GM23338 (cell line): ENCODE results near the gene SESN2. TPM values are rescaled to one million over a fixed set of nuclear protein-coding genes. Genes with fewer than 3 reads are reported as not detected.

Experiments
- ATAC-seq: fragments of 200-7000 bp; cut with Tn5 transposase; 3 replicates; pipeline ENCODE4 v1.9.1; 2020
- DNase-seq: peaks from one replicate; pipeline ENCODE4 v3.0.0-alpha.2; 2015; ENCODE audit warnings: low spot score
- H2AFZ ChIP-seq: fragments of 200-600 bp; sonication (generic); 2 replicates; pipeline ENCODE4 v1.8.0; 2016; ENCODE audit warnings: antibody characterized with exemption, mild to moderate bottlenecking, moderate library complexity
- H3F3A ChIP-seq: fragments of 200-600 bp; sonication (generic); replicated peaks from 2 replicates; pipeline ENCODE4 v1.8.0; 2017; ENCODE audit warnings: antibody characterized with exemption, mixed run types, low read depth
- H3K27ac ChIP-seq: fragments of 200-600 bp; sonication (generic); 2 replicates; pipeline ENCODE4 v1.6.1; 2016; ENCODE audit warnings: low read depth
- H3K27me3 ChIP-seq: fragments of 200-600 bp; sonication (generic); 2 replicates; pipeline ENCODE4 v1.8.0; 2016; ENCODE audit warnings: mild to moderate bottlenecking, mixed run types, moderate library complexity; ENCODE audit not compliant: insufficient read depth
- H3K36me3 ChIP-seq: fragments of 200-600 bp; sonication (generic); 2 replicates; pipeline ENCODE4 v1.8.0; 2016; ENCODE audit warnings: mild to moderate bottlenecking; ENCODE audit not compliant: insufficient read depth
- H3K4me1 ChIP-seq: fragments of 200-600 bp; sonication (generic); 2 replicates; pipeline ENCODE4 v1.8.0; 2016; ENCODE audit warnings: mild to moderate bottlenecking, moderate library complexity; ENCODE audit not compliant: insufficient read depth
- H3K4me2 ChIP-seq: fragments of 200-600 bp; sonication (generic); 2 replicates; pipeline ENCODE4 v1.7.1; 2017; ENCODE audit warnings: mixed run types
- H3K4me3 ChIP-seq: fragments of 200-600 bp; sonication (generic); 2 replicates; pipeline ENCODE4 v1.6.1; 2016; ENCODE audit warnings: mixed run types
- H3K79me2 ChIP-seq: fragments of 200-600 bp; sonication (generic); replicated peaks from 2 replicates; pipeline ENCODE4 v1.8.0; 2017; ENCODE audit warnings: mild to moderate bottlenecking; ENCODE audit not compliant: insufficient read depth
- H3K9me2 ChIP-seq: fragments of 200-600 bp; sonication (generic); 2 replicates; pipeline ENCODE4 v1.8.0; 2017; ENCODE audit not compliant: insufficient read depth
- H4K20me1 ChIP-seq: fragments of 200-600 bp; sonication (generic); replicated peaks from 2 replicates; pipeline ENCODE4 v1.8.0; 2017; ENCODE audit warnings: mild to moderate bottlenecking; ENCODE audit not compliant: insufficient read depth
- H3K27ac Mint-ChIP-seq: 2 replicates; pipeline ENCODE4 v1.8.0; 2020; ENCODE audit warnings: inconsistent platforms, mild to moderate bottlenecking, moderate library complexity, mixed read lengths
- H3K27me3 Mint-ChIP-seq: 3 replicates; pipeline ENCODE4 v1.8.0; 2022; ENCODE audit warnings: low read depth, mild to moderate bottlenecking, moderate library complexity, mixed read lengths, inconsistent platforms; ENCODE audit not compliant: insufficient read depth, poor library complexity
- H3K36me3 Mint-ChIP-seq: 3 replicates; pipeline ENCODE4 v1.8.0; 2021; ENCODE audit warnings: low read depth, mild to moderate bottlenecking, inconsistent platforms, moderate library complexity, mixed read lengths
- H3K4me1 Mint-ChIP-seq: 3 replicates; pipeline ENCODE4 v1.8.0; 2020; ENCODE audit warnings: mild to moderate bottlenecking, inconsistent platforms, mixed read lengths
- H3K4me3 Mint-ChIP-seq: 3 replicates; pipeline ENCODE4 v1.8.0; 2021; ENCODE audit warnings: moderate library complexity, mild to moderate bottlenecking, inconsistent platforms, mixed read lengths
- H3K9me3 Mint-ChIP-seq: 3 replicates; pipeline ENCODE4 v1.8.0; 2020; ENCODE audit warnings: moderate library complexity, mild to moderate bottlenecking, inconsistent platforms, mixed read lengths
- CREB1 ChIP-seq: fragments of 250-450 bp; sonication (Bioruptor Pico); IDR thresholded peaks from 2 replicates; pipeline ENCODE4 v1.5.0; 2020; ENCODE audit warnings: low read depth, mild to moderate bottlenecking, moderate library complexity
- EZH2phosphoT487 ChIP-seq: fragments of 200-600 bp; sonication (generic); IDR thresholded peaks from one replicate; pipeline ENCODE4 v1.8.1; 2018; ENCODE audit warnings: antibody characterized with exemption; ENCODE audit not compliant: unreplicated experiment
- JUNB ChIP-seq: IDR thresholded peaks from one replicate; pipeline ENCODE4 v1.6.1; 2016; ENCODE audit warnings: antibody characterized with exemption; ENCODE audit not compliant: unreplicated experiment
- NANOG ChIP-seq: IDR thresholded peaks from 2 replicates; pipeline ENCODE4 v1.6.1; 2016; ENCODE audit warnings: antibody characterized with exemption, borderline replicate concordance
- POLR2AphosphoS5 ChIP-seq: IDR thresholded peaks from 2 replicates; pipeline ENCODE4 v1.6.1; 2016; ENCODE audit warnings: antibody characterized with exemption, low read depth
- ZNF331 ChIP-seq: fragments of 250-450 bp; sonication (Bioruptor Pico); IDR thresholded peaks from 2 replicates; pipeline ENCODE4 v1.5.0; 2020; ENCODE audit warnings: low read depth, mild to moderate bottlenecking, moderate library complexity
- polyA plus RNA-seq: library from polyadenylated mRNA; unstranded; fragments of >200 nt; fragmentation: Nextera tagmentation; extraction: Ambion mirVana; gene quantifications from 2 replicates; pipeline ENCODE4 v1.2.1, GENCODE V29; 2016
- total RNA-seq: library from RNA; depleted of rRNA; stranded (reverse); fragments of >200 nt; shearing (Covaris generic); gene quantifications from 2 replicates; pipeline ENCODE4 v1.2.3, GENCODE V29; 2014
- TF ChIP-seq, protein P1 (sequence below): IDR thresholded peaks from one replicate; pipeline ENCODE4 v1.6.1; 2018; ENCODE audit warnings: antibody characterized with exemption; ENCODE audit not compliant: unreplicated experiment
- TF ChIP-seq, protein P2 (sequence below): IDR thresholded peaks from 2 replicates; pipeline ENCODE4 v1.6.1; 2016; ENCODE audit warnings: antibody characterized with exemption
- TF ChIP-seq, protein P3 (sequence below), 2 experiments: fragments of 200-600 bp in 1 of 2; sonication (generic) in 1 of 2; conservative IDR thresholded peaks; 2 replicates each; pipeline versions ENCODE4 v1.5.1 to v1.6.1; 2016 to 2017; ENCODE audit warnings: antibody characterized with exemption in 2 of 2, low read depth in 2 of 2, mild to moderate bottlenecking in 2 of 2, moderate library complexity in 1 of 2

SESN2 gene
- total and polyA plus RNA-seq, 2 experiments from 2014 or later = 22.8 to 52.1 TPM

DNA sequence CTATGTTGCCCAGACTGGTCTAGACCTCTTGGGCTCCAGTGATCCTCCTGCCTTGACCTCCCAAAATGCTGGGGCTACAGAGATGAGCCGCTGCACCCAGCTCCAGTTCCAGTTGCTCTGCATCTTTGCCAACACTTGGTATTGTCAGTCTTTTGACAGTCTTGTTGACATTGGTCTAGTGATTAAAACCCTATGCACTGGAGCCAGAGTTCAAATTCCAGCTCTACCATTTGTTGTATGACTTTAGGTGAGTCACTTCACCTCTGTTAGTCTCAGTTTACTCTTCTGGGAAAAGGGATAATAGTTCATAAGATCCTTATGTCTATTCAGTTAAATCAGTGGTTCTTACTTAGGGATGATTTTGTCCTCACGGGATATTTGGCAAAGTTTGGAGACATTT lies 36.6 kb downstream of the SESN2 start (continued):
- TF ChIP-seq, protein P1, sequence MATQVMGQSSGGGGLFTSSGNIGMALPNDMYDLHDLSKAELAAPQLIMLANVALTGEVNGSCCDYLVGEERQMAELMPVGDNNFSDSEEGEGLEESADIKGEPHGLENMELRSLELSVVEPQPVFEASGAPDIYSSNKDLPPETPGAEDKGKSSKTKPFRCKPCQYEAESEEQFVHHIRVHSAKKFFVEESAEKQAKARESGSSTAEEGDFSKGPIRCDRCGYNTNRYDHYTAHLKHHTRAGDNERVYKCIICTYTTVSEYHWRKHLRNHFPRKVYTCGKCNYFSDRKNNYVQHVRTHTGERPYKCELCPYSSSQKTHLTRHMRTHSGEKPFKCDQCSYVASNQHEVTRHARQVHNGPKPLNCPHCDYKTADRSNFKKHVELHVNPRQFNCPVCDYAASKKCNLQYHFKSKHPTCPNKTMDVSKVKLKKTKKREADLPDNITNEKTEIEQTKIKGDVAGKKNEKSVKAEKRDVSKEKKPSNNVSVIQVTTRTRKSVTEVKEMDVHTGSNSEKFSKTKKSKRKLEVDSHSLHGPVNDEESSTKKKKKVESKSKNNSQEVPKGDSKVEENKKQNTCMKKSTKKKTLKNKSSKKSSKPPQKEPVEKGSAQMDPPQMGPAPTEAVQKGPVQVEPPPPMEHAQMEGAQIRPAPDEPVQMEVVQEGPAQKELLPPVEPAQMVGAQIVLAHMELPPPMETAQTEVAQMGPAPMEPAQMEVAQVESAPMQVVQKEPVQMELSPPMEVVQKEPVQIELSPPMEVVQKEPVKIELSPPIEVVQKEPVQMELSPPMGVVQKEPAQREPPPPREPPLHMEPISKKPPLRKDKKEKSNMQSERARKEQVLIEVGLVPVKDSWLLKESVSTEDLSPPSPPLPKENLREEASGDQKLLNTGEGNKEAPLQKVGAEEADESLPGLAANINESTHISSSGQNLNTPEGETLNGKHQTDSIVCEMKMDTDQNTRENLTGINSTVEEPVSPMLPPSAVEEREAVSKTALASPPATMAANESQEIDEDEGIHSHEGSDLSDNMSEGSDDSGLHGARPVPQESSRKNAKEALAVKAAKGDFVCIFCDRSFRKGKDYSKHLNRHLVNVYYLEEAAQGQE = no peak
- TF ChIP-seq POLR2AphosphoS5 = no peak
- TF ChIP-seq EZH2phosphoT487 = no peak
- no peak for TF ChIP-seq ZNF331 (CRISPR knock-in tag)
- TF ChIP-seq, protein P2, sequence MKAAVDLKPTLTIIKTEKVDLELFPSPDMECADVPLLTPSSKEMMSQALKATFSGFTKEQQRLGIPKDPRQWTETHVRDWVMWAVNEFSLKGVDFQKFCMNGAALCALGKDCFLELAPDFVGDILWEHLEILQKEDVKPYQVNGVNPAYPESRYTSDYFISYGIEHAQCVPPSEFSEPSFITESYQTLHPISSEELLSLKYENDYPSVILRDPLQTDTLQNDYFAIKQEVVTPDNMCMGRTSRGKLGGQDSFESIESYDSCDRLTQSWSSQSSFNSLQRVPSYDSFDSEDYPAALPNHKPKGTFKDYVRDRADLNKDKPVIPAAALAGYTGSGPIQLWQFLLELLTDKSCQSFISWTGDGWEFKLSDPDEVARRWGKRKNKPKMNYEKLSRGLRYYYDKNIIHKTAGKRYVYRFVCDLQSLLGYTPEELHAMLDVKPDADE = no peak

DNA sequence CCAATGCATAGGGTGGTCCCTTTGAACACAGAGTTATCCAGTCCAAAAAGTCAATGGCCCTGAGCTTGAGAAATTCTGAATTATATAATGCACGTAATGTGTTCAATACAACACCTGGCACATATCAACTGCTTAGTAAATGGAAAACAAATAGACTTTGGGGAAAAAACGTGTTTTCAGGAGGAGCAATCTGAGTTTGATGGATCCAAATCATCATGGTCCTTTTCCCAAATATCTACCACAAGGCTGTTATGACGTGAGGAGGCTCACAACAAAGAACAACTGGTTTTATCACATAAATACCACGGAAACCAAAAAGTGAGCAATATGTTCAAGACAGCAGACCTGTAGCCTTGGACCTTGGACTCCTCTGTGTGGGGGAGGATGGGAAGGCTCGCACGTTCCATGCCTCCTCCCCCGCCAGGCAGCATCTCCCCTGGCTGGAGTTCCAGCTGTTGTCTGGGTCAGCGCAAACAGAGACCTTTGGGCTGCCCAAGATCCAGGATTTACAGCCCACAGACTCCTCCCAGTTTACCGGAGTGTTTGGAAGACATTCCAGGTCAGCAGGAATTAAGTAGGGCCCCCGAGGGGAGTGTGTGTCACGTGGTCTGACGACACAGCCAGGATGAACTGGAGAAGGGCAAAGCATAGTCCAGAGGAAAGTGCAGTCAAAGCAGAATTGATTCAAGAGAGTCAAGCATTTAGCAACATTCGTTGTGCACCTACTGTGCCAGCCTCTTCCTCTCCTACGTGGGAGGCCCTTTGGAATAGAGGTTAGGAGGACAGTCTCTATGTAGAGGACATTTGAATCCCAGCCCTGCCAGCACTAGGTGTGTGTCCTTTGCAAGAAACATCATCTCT lies 37.3 kb downstream of the SESN2 start:
- H3K27me3 Mint-ChIP-seq = peaks cover 4% of the 10 kb centered on the region
- Histone ChIP-seq H3F3A (no peaks in the 10 kb centered on the region), H3K4me2 (peak overlapping the region; percentile 56), H3K27ac (peak overlapping the region; percentile 40; the same call in 1 of the 2 replicates), H4K20me1 (no peaks in the 10 kb centered on the region), H3K4me3 (peak overlapping the region; percentile 27; the same call in 1 of the 2 replicates), H3K36me3 (no peaks in the 10 kb centered on the region), H3K79me2 (no peaks in the 10 kb centered on the region), H3K27me3 (no peaks in the 10 kb centered on the region), H3K4me1 (peaks cover 8% of the 10 kb centered on the region; the same call in 1 of the 2 replicates), H3K9me2 (no peaks in the 10 kb centered on the region), H2AFZ (peak overlapping the region; percentile 67; the same call in 1 of the 2 replicates)
- H3K27ac Mint-ChIP-seq = peak overlapping the region; percentile 40
- H3K4me3 Mint-ChIP-seq = peak overlapping the region; percentile 28
- H3K4me1 Mint-ChIP-seq = peaks cover 17% of the 10 kb centered on the region
- no peak for TF ChIP-seq ZNF331 (CRISPR knock-in tag)
- TF ChIP-seq CREB1 (CRISPR knock-in tag) = peak; percentile 79
- H3K9me3 Mint-ChIP-seq = no peaks in the 10 kb centered on the region
- DNase-seq = peak; percentile 91
- H3K36me3 Mint-ChIP-seq = no peaks in the 10 kb centered on the region
- ATAC-seq = peak; percentile 99

DNA sequence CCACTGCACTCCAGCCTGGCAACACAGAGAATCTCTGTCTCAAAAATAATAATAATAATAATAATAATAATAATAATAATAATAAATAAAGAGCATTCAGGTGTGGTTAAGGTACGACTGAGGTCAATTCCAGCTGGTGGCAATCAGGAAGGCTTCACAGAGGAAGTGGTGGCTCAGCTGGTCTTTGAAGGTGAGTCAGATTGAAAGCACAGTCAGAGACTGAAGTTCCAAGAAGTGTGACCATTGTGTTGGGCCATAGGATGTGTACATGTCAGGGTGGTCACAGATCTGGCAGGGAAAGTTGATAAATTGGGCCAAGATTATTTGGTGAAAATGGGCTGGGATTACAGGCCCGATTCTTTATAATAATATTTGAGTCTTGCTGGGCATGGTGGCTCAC lies 38.5 kb downstream of the SESN2 start:
- no peak overlapping the region for H3K27ac ChIP-seq
- TF ChIP-seq JUNB (no peak), ZNF331 (CRISPR knock-in tag) (no peak), NANOG (no peak), CREB1 (CRISPR knock-in tag) (no peak)
- TF ChIP-seq, protein P1 = no peak
- TF ChIP-seq, protein P2 = no peak
- TF ChIP-seq, protein P3, sequence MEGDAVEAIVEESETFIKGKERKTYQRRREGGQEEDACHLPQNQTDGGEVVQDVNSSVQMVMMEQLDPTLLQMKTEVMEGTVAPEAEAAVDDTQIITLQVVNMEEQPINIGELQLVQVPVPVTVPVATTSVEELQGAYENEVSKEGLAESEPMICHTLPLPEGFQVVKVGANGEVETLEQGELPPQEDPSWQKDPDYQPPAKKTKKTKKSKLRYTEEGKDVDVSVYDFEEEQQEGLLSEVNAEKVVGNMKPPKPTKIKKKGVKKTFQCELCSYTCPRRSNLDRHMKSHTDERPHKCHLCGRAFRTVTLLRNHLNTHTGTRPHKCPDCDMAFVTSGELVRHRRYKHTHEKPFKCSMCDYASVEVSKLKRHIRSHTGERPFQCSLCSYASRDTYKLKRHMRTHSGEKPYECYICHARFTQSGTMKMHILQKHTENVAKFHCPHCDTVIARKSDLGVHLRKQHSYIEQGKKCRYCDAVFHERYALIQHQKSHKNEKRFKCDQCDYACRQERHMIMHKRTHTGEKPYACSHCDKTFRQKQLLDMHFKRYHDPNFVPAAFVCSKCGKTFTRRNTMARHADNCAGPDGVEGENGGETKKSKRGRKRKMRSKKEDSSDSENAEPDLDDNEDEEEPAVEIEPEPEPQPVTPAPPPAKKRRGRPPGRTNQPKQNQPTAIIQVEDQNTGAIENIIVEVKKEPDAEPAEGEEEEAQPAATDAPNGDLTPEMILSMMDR (conservative IDR thresholded peaks at IDR 0.05; ENCODE audit: low read depth in 2 of 2) = no peak

More for the DNA sequence above, 38.5 kb downstream of the SESN2 start:
- no peak overlapping the region for H3K4me2 ChIP-seq
- no peaks in the 10 kb centered on the region for H3K9me3 Mint-ChIP-seq
- DNase-seq (no peak), ATAC-seq (no peak)
- H3K4me1 Mint-ChIP-seq = peaks cover 14% of the 10 kb centered on the region
- no peak overlapping the region for H3K4me3 ChIP-seq
- no peak overlapping the region; the same call in 1 of the 2 replicates for H3K27ac Mint-ChIP-seq
- H2AFZ ChIP-seq = no peak overlapping the region
- no peak overlapping the region for H3K4me3 Mint-ChIP-seq
- H3K27me3 ChIP-seq = no peaks in the 10 kb centered on the region
- H3K27me3 Mint-ChIP-seq = peaks cover 4% of the 10 kb centered on the region
- H3K36me3 Mint-ChIP-seq = no peaks in the 10 kb centered on the region
- H3K36me3 ChIP-seq = no peaks in the 10 kb centered on the region
- no peaks in the 10 kb centered on the region for H3K9me2 ChIP-seq
- H3K79me2 ChIP-seq = no peaks in the 10 kb centered on the region
- H4K20me1 ChIP-seq = no peaks in the 10 kb centered on the region
- H3F3A ChIP-seq = no peaks in the 10 kb centered on the region
- H3K4me1 ChIP-seq = peaks cover 8% of the 10 kb centered on the region; the same call in 1 of the 2 replicates
